ENCODE data around the gene KIF1A. TPM values are rescaled to one million over a fixed set of nuclear protein-coding genes. Genes with fewer than 3 reads are reported as not detected.

KIF1A gene
- total RNA-seq, 1 donor from 2014 or later: 4.7 TPM

GRCh38 chr2:240856151-240856980 is 36.3 kb upstream of the KIF1A start:
- Histone ChIP-seq H3K27ac (ENCODE audit: low read depth, low read length) (no peak overlapping the region), H3K27me3 (ENCODE audit: control insufficient read depth in 3 of 3, insufficient read depth in 3 of 3, low read length in 3 of 3) (peaks cover 0 to 2% (median 0%) of the 10 kb centered on the region in 3 donors), H3K36me3 (ENCODE audit: control insufficient read depth in 3 of 3, insufficient read depth in 3 of 3, low read length in 3 of 3) (no peaks in the 10 kb centered on the region), H3K4me1 (ENCODE audit: control insufficient read depth in 3 of 3, insufficient read depth in 3 of 3, low read length in 3 of 3) (no peaks in the 10 kb centered on the region), H3K9me3 (ENCODE audit: control insufficient read depth in 3 of 3, low read length in 3 of 3) (no peaks in the 10 kb centered on the region), H3K4me3 (ENCODE audit: low read length in 3 of 3) (no peak overlapping the region), H3K9ac (ENCODE audit: low read depth in 1 of 3, low read length in 3 of 3) (no peak overlapping the region)

- Histone ChIP-seq H3K27me3 (ENCODE audit: control insufficient read depth in 3 of 3, insufficient read depth in 3 of 3, low read length in 3 of 3) (peaks cover 0 to 4% (median 0%) of the 10 kb centered on the region in 3 donors), H3K9me3 (ENCODE audit: control insufficient read depth in 3 of 3, low read length in 3 of 3) (no peaks in the 10 kb centered on the region), H3K27ac (ENCODE audit: low read depth, low read length) (no peak overlapping the region), H3K36me3 (ENCODE audit: control insufficient read depth in 3 of 3, insufficient read depth in 3 of 3, low read length in 3 of 3) (no peaks in the 10 kb centered on the region), H3K4me3 (ENCODE audit: low read length in 3 of 3) (no peak overlapping the region), H3K9ac (ENCODE audit: low read depth in 1 of 3, low read length in 3 of 3) (no peak overlapping the region), H3K4me1 (ENCODE audit: control insufficient read depth in 3 of 3, insufficient read depth in 3 of 3, low read length in 3 of 3) (peaks cover 0 to 2% (median 0%) of the 10 kb centered on the region in 3 donors)
These were observed 35.7 kb upstream of the KIF1A start for GRCh38 chr2:240855670-240856069.

- no peaks in the 10 kb centered on the region for H3K9me3 ChIP-seq (ENCODE audit: control insufficient read depth in 3 of 3, low read length in 3 of 3)
- peaks cover 0 to 2% (median 0%) of the 10 kb centered on the region in 3 donors for H3K4me1 ChIP-seq (ENCODE audit: control insufficient read depth in 3 of 3, insufficient read depth in 3 of 3, low read length in 3 of 3)
- H3K4me3 ChIP-seq (ENCODE audit: low read length in 3 of 3): no peak overlapping the region
- no peaks in the 10 kb centered on the region for H3K36me3 ChIP-seq (ENCODE audit: control insufficient read depth in 3 of 3, insufficient read depth in 3 of 3, low read length in 3 of 3)
- H3K27ac ChIP-seq (ENCODE audit: low read depth, low read length): no peak overlapping the region
- no peak overlapping the region for H3K9ac ChIP-seq (ENCODE audit: low read depth in 1 of 3, low read length in 3 of 3)
- peaks cover 0 to 4% (median 0%) of the 10 kb centered on the region in 3 donors for H3K27me3 ChIP-seq (ENCODE audit: control insufficient read depth in 3 of 3, insufficient read depth in 3 of 3, low read length in 3 of 3)
These were observed 32.8 kb upstream of the KIF1A start for GRCh38 chr2:240852671-240853314.

- Histone ChIP-seq H3K27me3 (ENCODE audit: control insufficient read depth in 3 of 3, insufficient read depth in 3 of 3, low read length in 3 of 3) (peaks cover 0 to 4% (median 0%) of the 10 kb centered on the region in 3 donors), H3K9me3 (ENCODE audit: control insufficient read depth in 3 of 3, low read length in 3 of 3) (no peaks in the 10 kb centered on the region), H3K36me3 (ENCODE audit: control insufficient read depth in 3 of 3, insufficient read depth in 3 of 3, low read length in 3 of 3) (no peaks in the 10 kb centered on the region), H3K9ac (ENCODE audit: low read depth in 1 of 3, low read length in 3 of 3) (no peak overlapping the region), H3K4me1 (ENCODE audit: control insufficient read depth in 3 of 3, insufficient read depth in 3 of 3, low read length in 3 of 3) (peaks cover 0 to 2% (median 0%) of the 10 kb centered on the region in 3 donors), H3K4me3 (ENCODE audit: low read length in 3 of 3) (no peak overlapping the region), H3K27ac (ENCODE audit: low read depth, low read length) (no peak overlapping the region)
These were observed 31.3 kb upstream of the KIF1A start for GRCh38 chr2:240851078-240851991.

GRCh38 chr2:240850756-240851077 is 30.7 kb upstream of the KIF1A start:
- Histone ChIP-seq H3K36me3 (ENCODE audit: control insufficient read depth in 3 of 3, insufficient read depth in 3 of 3, low read length in 3 of 3) (no peaks in the 10 kb centered on the region), H3K27me3 (ENCODE audit: control insufficient read depth in 3 of 3, insufficient read depth in 3 of 3, low read length in 3 of 3) (peaks cover 0 to 4% (median 0%) of the 10 kb centered on the region in 3 donors), H3K9ac (ENCODE audit: low read depth in 1 of 3, low read length in 3 of 3) (no peak overlapping the region), H3K9me3 (ENCODE audit: control insufficient read depth in 3 of 3, low read length in 3 of 3) (no peaks in the 10 kb centered on the region), H3K4me3 (ENCODE audit: low read length in 3 of 3) (no peak overlapping the region), H3K4me1 (ENCODE audit: control insufficient read depth in 3 of 3, insufficient read depth in 3 of 3, low read length in 3 of 3) (peaks cover 0 to 2% (median 0%) of the 10 kb centered on the region in 3 donors), H3K27ac (ENCODE audit: low read depth, low read length) (no peak overlapping the region)

- H3K27me3 ChIP-seq (ENCODE audit: control insufficient read depth in 3 of 3, insufficient read depth in 3 of 3, low read length in 3 of 3): peaks cover 0 to 4% (median 0%) of the 10 kb centered on the region in 3 donors
- no peaks in the 10 kb centered on the region for H3K36me3 ChIP-seq (ENCODE audit: control insufficient read depth in 3 of 3, insufficient read depth in 3 of 3, low read length in 3 of 3)
- no peaks in the 10 kb centered on the region for H3K9me3 ChIP-seq (ENCODE audit: control insufficient read depth in 3 of 3, low read length in 3 of 3)
- no peak overlapping the region for H3K4me3 ChIP-seq (ENCODE audit: low read length in 3 of 3)
- no peak overlapping the region for H3K9ac ChIP-seq (ENCODE audit: low read depth in 1 of 3, low read length in 3 of 3)
- peaks cover 0 to 2% (median 0%) of the 10 kb centered on the region in 3 donors for H3K4me1 ChIP-seq (ENCODE audit: control insufficient read depth in 3 of 3, insufficient read depth in 3 of 3, low read length in 3 of 3)
- H3K27ac ChIP-seq (ENCODE audit: low read depth, low read length): no peak overlapping the region
These were observed 30.0 kb upstream of the KIF1A start for GRCh38 chr2:240850026-240850425.

GRCh38 chr2:240848900-240849680 is 29.1 kb upstream of the KIF1A start:
- H3K9me3 ChIP-seq (ENCODE audit: control insufficient read depth in 3 of 3, low read length in 3 of 3): no peaks in the 10 kb centered on the region
- H3K4me3 ChIP-seq (ENCODE audit: low read length in 3 of 3): no peak overlapping the region
- H3K36me3 ChIP-seq (ENCODE audit: control insufficient read depth in 3 of 3, insufficient read depth in 3 of 3, low read length in 3 of 3): no peaks in the 10 kb centered on the region

GRCh38 chr2:240847817-240848216 is 27.8 kb upstream of the KIF1A start:
- Histone ChIP-seq H3K4me1 (ENCODE audit: control insufficient read depth in 3 of 3, insufficient read depth in 3 of 3, low read length in 3 of 3) (peaks cover 0 to 2% (median 0%) of the 10 kb centered on the region in 3 donors), H3K4me3 (ENCODE audit: low read length in 3 of 3) (no peak overlapping the region), H3K27me3 (ENCODE audit: control insufficient read depth in 3 of 3, insufficient read depth in 3 of 3, low read length in 3 of 3) (peaks cover 0 to 4% (median 4%) of the 10 kb centered on the region in 3 donors), H3K9me3 (ENCODE audit: control insufficient read depth in 3 of 3, low read length in 3 of 3) (no peaks in the 10 kb centered on the region), H3K9ac (ENCODE audit: low read depth in 1 of 3, low read length in 3 of 3) (no peak overlapping the region), H3K36me3 (ENCODE audit: control insufficient read depth in 3 of 3, insufficient read depth in 3 of 3, low read length in 3 of 3) (no peaks in the 10 kb centered on the region), H3K27ac (ENCODE audit: low read depth, low read length) (no peak overlapping the region)

More at GRCh38 chr2:240848900-240849680, 29.1 kb upstream of the KIF1A start:
- peaks cover 0 to 4% (median 4%) of the 10 kb centered on the region in 3 donors for H3K27me3 ChIP-seq (ENCODE audit: control insufficient read depth in 3 of 3, insufficient read depth in 3 of 3, low read length in 3 of 3)
- H3K27ac ChIP-seq (ENCODE audit: low read depth, low read length): no peak overlapping the region
- no peak overlapping the region for H3K9ac ChIP-seq (ENCODE audit: low read depth in 1 of 3, low read length in 3 of 3)
- peaks cover 0 to 2% (median 0%) of the 10 kb centered on the region in 3 donors for H3K4me1 ChIP-seq (ENCODE audit: control insufficient read depth in 3 of 3, insufficient read depth in 3 of 3, low read length in 3 of 3)
